ENCODE results near the gene PDE10A.

DNA sequence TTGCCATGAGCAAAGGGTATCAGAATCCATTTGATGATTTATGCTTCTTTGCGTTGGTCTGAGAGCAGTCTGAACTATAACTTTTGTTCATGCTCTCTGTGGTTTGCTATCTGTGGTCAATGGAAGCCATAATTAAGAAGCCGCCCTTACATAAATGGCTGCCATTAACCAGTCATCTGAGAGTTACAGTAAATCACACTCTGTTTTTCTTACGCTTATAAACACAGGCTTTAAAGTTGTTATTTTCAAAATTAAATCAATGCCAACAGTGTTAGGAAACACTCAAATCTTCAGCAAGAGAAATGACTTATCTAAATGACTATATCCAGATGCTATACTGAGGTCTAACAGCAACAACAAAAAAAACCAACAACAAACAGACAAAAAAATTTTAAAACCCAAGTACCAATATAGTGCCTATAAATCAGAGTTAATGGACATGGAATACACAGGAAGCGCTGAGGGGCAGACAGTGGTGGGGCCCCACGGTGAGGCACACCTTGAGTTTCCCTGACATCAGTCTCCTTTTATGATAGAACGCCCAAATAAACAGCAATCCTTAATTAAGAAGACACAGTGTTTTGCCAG is 245.7 kb downstream of the PDE10A start:
- TF ChIP-seq CTCF (conservative IDR thresholded peaks at IDR 0.05; ENCODE audit: low read depth, low read length) (no peak), EZH2 (IDR thresholded peaks at IDR 0.05; ENCODE audit: low read length, unreplicated experiment) (no peak), EZH2phosphoT487 (IDR thresholded peaks at IDR 0.05; ENCODE audit: borderline replicate concordance, low read length) (no peak)

All from PC-3 (cell line).